Effector memory CD8-positive, alpha-beta T cell (primary cell): ENCODE measurements around the gene DENND5B.
"Not testable (repeated sequence)": the region's sequence is repeated elsewhere in the genome, so short reads cannot be mapped to it uniquely, and the experiment has no call there.

ENCODE experiments used
- ATAC-seq: fragments of 150-1000 bp; cut with Tn5 transposase; replicated peaks from 2 replicates; pipeline ENCODE4 v1.10.0; 2021; ENCODE audit warnings: mild to moderate bottlenecking, moderate library complexity
- DNase-seq, 3 experiments: peaks; one replicate each; pipeline ENCODE4 v3.0.0; 2021
- H3K27ac Mint-ChIP-seq, 2 donors: one replicate each; pipeline ENCODE4 v1.8.0; 2022; ENCODE audit warnings: mild to moderate bottlenecking in 2 of 2, mixed read lengths in 2 of 2, moderate library complexity in 2 of 2
- H3K27me3 Mint-ChIP-seq, 2 donors: one replicate each; pipeline ENCODE4 v1.8.0; 2022; ENCODE audit warnings: mixed read lengths in 2 of 2
- H3K36me3 Mint-ChIP-seq: one replicate; pipeline ENCODE4 v1.8.0; 2022; ENCODE audit warnings: mild to moderate bottlenecking, moderate library complexity, mixed read lengths; ENCODE audit not compliant: insufficient read depth
- H3K4me1 Mint-ChIP-seq, 2 donors: one replicate each; pipeline ENCODE4 v1.8.0; 2022; ENCODE audit warnings: low read depth in 2 of 2, mixed read lengths in 2 of 2
- H3K4me3 Mint-ChIP-seq, 2 donors: one replicate each; pipeline ENCODE4 v1.8.0; 2022; ENCODE audit warnings: mild to moderate bottlenecking in 2 of 2, mixed read lengths in 2 of 2, moderate library complexity in 2 of 2
- H3K9me3 Mint-ChIP-seq, 2 donors: one replicate each; pipeline ENCODE4 v1.8.0; 2022; ENCODE audit warnings: mixed read lengths in 2 of 2

DENND5B gene

GRCh38 chr12:31478898-31479297 is 112.0 kb downstream of the DENND5B start:
- no peak for DNase-seq
- no peak overlapping the region for H3K4me3 Mint-ChIP-seq
- no peaks in the 10 kb centered on the region for H3K9me3 Mint-ChIP-seq
- no peaks in the 10 kb centered on the region for H3K36me3 Mint-ChIP-seq
- H3K27ac Mint-ChIP-seq, result no peak overlapping the region
- ATAC-seq, result no peak
- no peaks in the 10 kb centered on the region for H3K4me1 Mint-ChIP-seq
- H3K27me3 Mint-ChIP-seq, result peaks cover 16 to 17% of the 10 kb centered on the region in 2 donors

GRCh38 chr12:31478425-31478824 is 112.5 kb downstream of the DENND5B start:
- Mint-ChIP-seq H3K9me3 (no peaks in the 10 kb centered on the region), H3K27ac (no peak overlapping the region), H3K4me3 (no peak overlapping the region), H3K4me1 (no peaks in the 10 kb centered on the region), H3K36me3 (no peaks in the 10 kb centered on the region), H3K27me3 (peaks cover 16 to 17% of the 10 kb centered on the region in 2 donors)
- DNase-seq (no peak), ATAC-seq (no peak)

GRCh38 chr12:31477687-31478086 is 113.2 kb downstream of the DENND5B start:
- Mint-ChIP-seq H3K4me3 (no peak overlapping the region), H3K27ac (no peak overlapping the region), H3K36me3 (no peaks in the 10 kb centered on the region), H3K4me1 (no peaks in the 10 kb centered on the region), H3K27me3 (peaks cover 11 to 17% of the 10 kb centered on the region in 2 donors), H3K9me3 (no peaks in the 10 kb centered on the region)
- DNase-seq (no peak), ATAC-seq (no peak)

GRCh38 chr12:31476437-31476836 is 114.5 kb downstream of the DENND5B start:
- no peaks in the 10 kb centered on the region for H3K9me3 Mint-ChIP-seq
- DNase-seq, result no peak
- H3K36me3 Mint-ChIP-seq, result no peaks in the 10 kb centered on the region
- no peak overlapping the region for H3K27ac Mint-ChIP-seq
- H3K27me3 Mint-ChIP-seq, result peaks cover 4 to 13% of the 10 kb centered on the region in 2 donors
- no peak for ATAC-seq
- H3K4me1 Mint-ChIP-seq, result no peaks in the 10 kb centered on the region
- no peak overlapping the region for H3K4me3 Mint-ChIP-seq

DNA sequence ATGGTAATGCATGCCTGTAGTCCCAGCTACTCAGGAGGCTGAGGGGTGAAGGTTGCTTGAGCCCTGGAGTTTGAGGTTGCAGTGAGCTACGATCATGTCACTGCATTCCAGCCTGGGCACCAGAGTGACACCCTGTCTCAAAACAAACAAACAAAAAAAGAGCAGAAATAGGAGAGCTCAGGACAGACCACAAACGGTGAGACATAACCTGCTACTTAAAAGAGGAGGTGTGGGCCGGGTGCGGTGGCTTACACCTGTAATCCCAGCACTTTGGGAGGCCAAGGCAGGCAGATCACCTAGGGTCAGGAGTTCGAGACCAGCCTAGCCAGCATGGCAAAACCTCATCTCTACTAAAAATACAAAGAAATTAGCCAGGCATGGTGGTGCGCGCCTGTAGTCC is 115.3 kb downstream of the DENND5B start:
- not testable (repeated sequence) for H3K4me1 Mint-ChIP-seq

DNA sequence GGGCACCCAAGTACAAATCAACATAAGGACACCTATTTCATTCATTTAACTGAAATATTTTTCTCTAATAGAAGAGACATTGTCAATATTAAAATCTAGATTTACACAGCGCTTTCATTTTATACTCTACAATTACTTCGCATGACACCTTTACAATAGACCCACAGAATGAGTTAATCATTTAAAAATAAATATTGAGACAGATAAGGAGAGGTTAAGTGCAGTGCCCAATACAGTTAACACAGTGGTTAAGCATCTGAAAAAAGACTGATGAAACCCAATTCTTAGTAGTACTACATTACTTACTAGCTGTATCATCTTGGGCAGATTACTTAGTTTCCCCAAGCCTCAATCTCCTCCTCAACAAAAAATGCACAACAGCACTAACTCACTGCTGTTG is 116.2 kb downstream of the DENND5B start:
- H3K4me3 Mint-ChIP-seq, result no peak overlapping the region
- H3K4me1 Mint-ChIP-seq, result no peaks in the 10 kb centered on the region
- no peaks in the 10 kb centered on the region for H3K9me3 Mint-ChIP-seq
- no peak for ATAC-seq
- no peak overlapping the region for H3K27ac Mint-ChIP-seq
- peaks cover 4 to 11% of the 10 kb centered on the region in 2 donors for H3K27me3 Mint-ChIP-seq
- no peaks in the 10 kb centered on the region for H3K36me3 Mint-ChIP-seq
- no peak for DNase-seq

More for the DNA sequence above, 115.3 kb downstream of the DENND5B start:
- H3K36me3 Mint-ChIP-seq, H3K27ac Mint-ChIP-seq, H3K27me3 Mint-ChIP-seq, H3K4me3 Mint-ChIP-seq, DNase-seq, ATAC-seq, H3K9me3 Mint-ChIP-seq: not testable (repeated sequence)

DNA sequence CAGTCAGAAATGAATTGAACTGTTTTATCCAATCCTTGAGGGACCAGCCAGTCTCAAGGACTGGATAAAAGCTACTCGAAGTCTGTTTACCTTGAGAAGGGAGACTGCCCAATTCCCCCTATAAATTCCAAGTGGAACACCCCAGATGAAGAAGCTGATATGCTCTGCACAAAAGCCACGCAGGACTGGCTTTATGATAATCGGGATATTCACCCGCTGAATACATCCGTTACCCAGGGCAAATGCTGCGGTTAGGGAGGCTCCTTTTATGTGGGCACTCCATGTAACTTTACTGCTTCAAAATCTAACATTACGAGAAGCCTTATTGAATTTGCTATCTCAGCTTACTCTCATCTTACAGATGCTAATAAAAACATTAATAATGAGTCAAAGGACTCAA is 119.1 kb downstream of the DENND5B start:
- no peak overlapping the region for H3K27ac Mint-ChIP-seq
- H3K4me3 Mint-ChIP-seq, result no peak overlapping the region
- DNase-seq, result no peak
- no peaks in the 10 kb centered on the region for H3K36me3 Mint-ChIP-seq
- H3K9me3 Mint-ChIP-seq, result no peaks in the 10 kb centered on the region
- H3K27me3 Mint-ChIP-seq, result peaks cover 4 to 15% of the 10 kb centered on the region in 2 donors
- H3K4me1 Mint-ChIP-seq, result no peaks in the 10 kb centered on the region
- no peak for ATAC-seq

GRCh38 chr12:31471051-31471450 is 119.9 kb downstream of the DENND5B start:
- Mint-ChIP-seq H3K27ac (no peak overlapping the region), H3K36me3 (no peaks in the 10 kb centered on the region), H3K4me3 (no peak overlapping the region), H3K27me3 (peaks cover 5 to 8% of the 10 kb centered on the region in 2 donors), H3K4me1 (no peaks in the 10 kb centered on the region), H3K9me3 (no peaks in the 10 kb centered on the region)
- DNase-seq, result no peak
- ATAC-seq, result no peak

DNA sequence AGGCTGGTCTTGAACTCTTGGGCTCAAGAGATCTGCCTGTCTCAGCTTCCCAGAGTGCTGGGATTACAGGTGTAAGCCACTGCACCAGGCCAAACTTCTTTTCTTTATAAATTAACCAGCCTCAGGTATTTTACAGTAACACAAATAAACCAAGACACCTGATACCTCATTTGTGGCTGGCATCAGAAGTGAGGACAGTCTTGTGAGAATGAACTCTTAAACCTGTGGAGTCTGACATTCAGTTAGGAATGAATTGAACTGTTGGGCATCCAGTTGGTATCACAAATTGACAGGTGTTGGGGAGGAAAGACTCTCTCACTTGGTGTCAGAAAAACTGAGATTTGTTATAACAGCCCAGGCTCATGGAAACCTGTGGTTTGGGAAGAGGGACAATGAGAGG is 120.5 kb downstream of the DENND5B start:
- H3K4me3 Mint-ChIP-seq, result no peak overlapping the region
- H3K9me3 Mint-ChIP-seq, result no peaks in the 10 kb centered on the region
- H3K4me1 Mint-ChIP-seq, result no peaks in the 10 kb centered on the region

DNA sequence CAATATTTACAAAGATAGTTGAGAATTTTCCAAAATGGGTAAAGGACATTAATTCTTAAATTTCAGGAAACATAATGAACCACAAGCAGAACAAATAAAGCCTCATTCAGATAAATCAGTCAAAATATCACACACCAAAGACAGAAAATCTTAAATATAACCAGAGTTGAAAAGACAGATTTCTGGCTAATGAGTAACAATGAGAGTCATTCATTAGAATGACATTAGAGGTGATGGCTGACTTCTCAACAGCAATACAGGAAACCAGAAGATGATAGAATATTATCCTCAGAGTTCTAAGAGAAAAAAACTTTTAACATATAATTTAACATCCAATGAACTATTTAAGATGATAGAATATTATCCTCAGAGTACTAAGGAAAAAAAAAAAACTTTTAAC is 124.2 kb downstream of the DENND5B start:
- DNase-seq, result no peak
- ATAC-seq, result no peak
- H3K4me3 Mint-ChIP-seq, result no peak overlapping the region
- H3K27me3 Mint-ChIP-seq, result peaks cover 13 to 34% of the 10 kb centered on the region in 2 donors
- H3K36me3 Mint-ChIP-seq, result no peaks in the 10 kb centered on the region
- H3K9me3 Mint-ChIP-seq, result no peaks in the 10 kb centered on the region
- H3K27ac Mint-ChIP-seq, result no peak overlapping the region
- H3K4me1 Mint-ChIP-seq, result no peaks in the 10 kb centered on the region

More for the DNA sequence above, 120.5 kb downstream of the DENND5B start:
- Mint-ChIP-seq H3K27me3 (peaks cover 9 to 13% of the 10 kb centered on the region in 2 donors), H3K27ac (no peak overlapping the region), H3K36me3 (no peaks in the 10 kb centered on the region)
- ATAC-seq (no peak), DNase-seq (no peak)

DNA sequence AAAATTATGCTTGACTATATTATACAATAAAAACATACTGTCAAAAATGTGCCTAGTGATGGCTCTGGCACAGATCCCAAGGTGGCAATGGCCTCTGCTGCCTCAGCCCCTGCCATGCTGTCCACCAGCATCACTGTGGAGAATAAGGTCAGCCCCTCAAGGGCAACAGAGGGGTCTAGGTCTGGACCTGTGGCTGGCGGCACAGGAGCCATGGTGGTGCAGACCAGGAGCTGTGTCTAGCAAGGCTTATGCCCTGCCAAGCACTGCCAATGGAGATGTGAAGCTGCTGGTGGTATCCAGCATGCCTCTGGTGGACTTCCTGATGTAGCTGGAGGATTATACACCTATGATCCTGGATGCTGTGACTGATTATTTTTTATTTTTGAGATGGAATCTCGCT is 125.9 kb downstream of the DENND5B start:
- ATAC-seq (no peak), DNase-seq (no peak)
- Mint-ChIP-seq H3K27ac (no peak overlapping the region), H3K4me3 (no peak overlapping the region), H3K36me3 (no peaks in the 10 kb centered on the region), H3K4me1 (no peaks in the 10 kb centered on the region), H3K9me3 (no peaks in the 10 kb centered on the region), H3K27me3 (peaks cover 28 to 51% of the 10 kb centered on the region in 2 donors)

- Mint-ChIP-seq H3K4me1 (no peaks in the 10 kb centered on the region), H3K27me3 (peaks cover 20 to 36% of the 10 kb centered on the region in 2 donors), H3K27ac (no peak overlapping the region), H3K36me3 (no peaks in the 10 kb centered on the region), H3K4me3 (no peak overlapping the region), H3K9me3 (no peaks in the 10 kb centered on the region)
- DNase-seq (no peak), ATAC-seq (no peak)
Observed at GRCh38 chr12:31460024-31460423, 130.9 kb downstream of the DENND5B start.

DNA sequence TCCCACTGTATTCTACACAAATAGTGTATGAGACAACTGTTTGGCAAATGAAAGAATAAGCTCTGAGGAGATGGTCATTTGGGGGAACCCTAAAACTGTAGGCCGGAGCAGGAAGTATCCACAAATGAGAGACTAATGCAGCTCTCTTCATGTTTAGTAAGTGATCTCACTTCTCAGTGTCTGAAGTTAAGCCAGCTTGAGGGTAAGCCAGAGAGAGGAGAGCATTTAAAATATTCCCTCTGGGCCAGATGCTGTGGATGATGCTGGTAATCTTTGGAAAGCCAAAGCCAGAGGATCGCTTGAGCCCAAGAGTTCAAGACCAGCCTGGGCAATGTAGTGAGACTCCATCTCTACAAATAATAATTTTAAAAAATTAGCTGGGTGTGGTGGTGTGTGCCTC is 134.4 kb downstream of the DENND5B start:
- Mint-ChIP-seq H3K36me3 (no peaks in the 10 kb centered on the region), H3K27me3 (peaks cover 14 to 18% of the 10 kb centered on the region in 2 donors), H3K4me3 (no peak overlapping the region), H3K27ac (no peak overlapping the region), H3K9me3 (no peaks in the 10 kb centered on the region), H3K4me1 (no peaks in the 10 kb centered on the region)
- ATAC-seq (no peak), DNase-seq (no peak)

DNA sequence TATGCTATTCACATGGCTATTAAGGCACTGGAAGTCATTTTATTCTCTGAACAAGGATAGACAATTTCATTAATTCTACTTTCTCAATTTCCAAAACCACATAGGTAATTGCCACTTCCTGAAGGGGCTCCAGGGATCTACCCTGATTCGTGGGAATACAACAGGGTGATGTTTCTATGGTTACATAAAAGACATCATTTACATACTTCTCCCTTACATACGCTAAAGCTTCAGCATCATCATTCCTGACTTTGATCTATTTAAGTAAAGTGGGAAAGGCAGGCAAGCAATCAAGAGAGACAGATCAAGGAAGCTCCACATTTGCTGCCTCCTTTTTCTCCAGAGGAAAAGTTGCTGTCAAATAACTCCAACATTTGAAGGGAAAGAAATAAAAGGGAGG is 146.2 kb downstream of the DENND5B start:
- Mint-ChIP-seq H3K4me3 (no peak overlapping the region), H3K4me1 (no peaks in the 10 kb centered on the region), H3K27ac (no peak overlapping the region), H3K9me3 (no peaks in the 10 kb centered on the region), H3K27me3 (peaks cover 0 to 6% of the 10 kb centered on the region in 2 donors), H3K36me3 (peaks cover 3% of the 10 kb centered on the region)
- no peak for DNase-seq
- ATAC-seq, result no peak

DNA sequence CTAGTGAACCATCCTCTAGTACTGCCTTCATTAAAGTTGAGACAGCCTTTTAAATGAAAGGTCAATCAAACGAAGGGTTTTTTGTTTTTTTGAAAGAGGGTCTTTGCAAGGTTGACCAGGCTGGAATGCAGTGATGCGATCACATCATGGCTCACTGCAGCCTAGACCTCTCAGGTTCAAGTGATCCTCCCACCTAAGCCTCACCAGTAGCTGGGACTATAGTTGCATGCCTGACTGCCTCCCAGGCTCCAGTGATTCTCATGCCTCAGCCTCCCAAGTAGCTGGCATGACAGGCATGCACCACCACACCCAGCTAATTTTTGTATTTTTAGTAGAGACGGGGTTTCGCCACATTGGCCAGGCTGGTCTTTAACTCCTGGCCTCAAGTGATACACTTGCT is 150.3 kb downstream of the DENND5B start:
- peaks cover 6 to 19% of the 10 kb centered on the region in 2 donors for H3K27me3 Mint-ChIP-seq
- H3K27ac Mint-ChIP-seq, result no peak overlapping the region
- DNase-seq (no peak), ATAC-seq (no peak)
- no peak overlapping the region for H3K4me3 Mint-ChIP-seq
- H3K36me3 Mint-ChIP-seq, result peaks cover 3% of the 10 kb centered on the region
- no peaks in the 10 kb centered on the region for H3K9me3 Mint-ChIP-seq
- no peaks in the 10 kb centered on the region for H3K4me1 Mint-ChIP-seq
